Esophagus muscularis mucosa (tissue), 4 donors: Measurements from ENCODE around the gene ARRB2. TPM values are rescaled to one million over a fixed set of nuclear protein-coding genes. Genes with fewer than 3 reads are reported as not detected.

ENCODE experiments used
- DNase-seq: peaks from one replicate; pipeline ENCODE4 v3.0.0-alpha.2; 2017; ENCODE audit errors: extremely low spot score
- H3K27ac ChIP-seq, 4 donors: fragments of 200-600 bp; sonication (generic); replicated peaks in 1 of 4; 1 replicate in 3 of 4; 2 replicates in 1 of 4; pipeline ENCODE4 v1.5.1; 2016 to 2019; ENCODE audit warnings: mild to moderate bottlenecking in 1 of 4
- H3K27me3 ChIP-seq, 4 donors: fragments of 200-600 bp; sonication (generic); one replicate each; pipeline versions ENCODE4 v1.5.1 to v1.6.0; 2016 to 2019
- H3K36me3 ChIP-seq, 4 donors: fragments of 200-600 bp; sonication (generic); one replicate each; pipeline ENCODE4 v1.5.1; 2016 to 2019
- H3K4me1 ChIP-seq, 4 donors: fragments of 200-600 bp; sonication (generic); one replicate each; pipeline ENCODE4 v1.5.1; 2016 to 2019
- H3K4me3 ChIP-seq, 4 donors: fragments of 200-600 bp; sonication (generic); 1 replicate in 2 of 4; 2 replicates in 2 of 4; pipeline ENCODE4 v1.5.1; 2016 to 2019; ENCODE audit warnings: mild to moderate bottlenecking in 4 of 4, moderate library complexity in 1 of 4
- H3K9me3 ChIP-seq, 4 donors: fragments of 200-600 bp; sonication (generic); 1 replicate in 3 of 4; 2 replicates in 1 of 4; pipeline ENCODE4 v1.5.1; 2016 to 2019
- CTCF ChIP-seq, 3 experiments: fragments of 200-600 bp in 2 of 3; fragments of 450-650 bp in 1 of 3; sonication (generic) in 2 of 3; IDR thresholded peaks; one replicate each; pipeline ENCODE4 v1.5.1; 2017 to 2019; ENCODE audit warnings: antibody characterized with exemption in 3 of 3, mild to moderate bottlenecking in 2 of 3, moderate library complexity in 1 of 3
- EP300 ChIP-seq: sonication (generic); formaldehyde crosslinking; IDR thresholded peaks from one replicate; pipeline ENCODE4 v1.6.1; 2017; ENCODE audit warnings: antibody characterized with exemption
- POLR2A ChIP-seq: fragments of 450-650 bp; IDR thresholded peaks from one replicate; pipeline ENCODE4 v1.6.1; 2017; ENCODE audit warnings: antibody characterized with exemption, moderate library complexity, mild to moderate bottlenecking, low read depth
- POLR2AphosphoS5 ChIP-seq, 2 donors: sonication (generic); formaldehyde crosslinking; IDR thresholded peaks; one replicate each; pipeline ENCODE4 v1.6.1; 2017; ENCODE audit warnings: antibody characterized with exemption in 2 of 2
- WGBS: methylation state at CpG from one replicate; pipeline ENCODE4 v1.1.5; 2018; 5-methylcytosine and 5-hydroxymethylcytosine counted together
- intact Hi-C: fragments of 100-400 bp; cut with DNase I; formaldehyde crosslinking; loops from one replicate; pipeline ENCODE4 v1.15.1; 2023
- total RNA-seq, 4 donors: library from RNA; depleted of rRNA; stranded (reverse); fragments of >200 nt; gene quantifications; one replicate each; pipeline versions ENCODE4 v1.1.0 to v1.2.1, GENCODE V29; 2016

The ARRB2 gene
- total RNA-seq, 4 donors from 2014 or later: 25.4 to 41.4 (median 31.4) TPM

GRCh38 chr17:4717791-4718190 lies 7.4 kb downstream of the ARRB2 start:
- Histone ChIP-seq H3K4me1 (peaks cover 0 to 7% (median 2%) of the 10 kb centered on the region in 4 donors), H3K27ac (no peak overlapping the region), H3K9me3 (no peaks in the 10 kb centered on the region), H3K27me3 (no peaks in the 10 kb centered on the region), H3K4me3 (no peak overlapping the region), H3K36me3 (peaks cover 17 to 54% (median 39%) of the 10 kb centered on the region in 4 donors)
- TF ChIP-seq EP300: no peak
- TF ChIP-seq POLR2A: no peak
- TF ChIP-seq POLR2AphosphoS5 (IDR thresholded peaks at IDR 0.05): no peak
- no peak for TF ChIP-seq CTCF (IDR thresholded peaks at IDR 0.05)
- 86% methylated on average over 14 of the region's 17 CpGs for WGBS
- intact Hi-C loops: no loop called here
- no peak for DNase-seq

GRCh38 chr17:4718276-4718675 lies 7.8 kb downstream of the ARRB2 start:
- no peak overlapping the region for H3K4me3 ChIP-seq
- H3K27ac ChIP-seq: no peak overlapping the region
- peaks cover 17 to 54% (median 39%) of the 10 kb centered on the region in 4 donors for H3K36me3 ChIP-seq
- intact Hi-C loops: no loop called here
- H3K27me3 ChIP-seq: no peaks in the 10 kb centered on the region
- DNase-seq: no peak
- TF ChIP-seq POLR2A (no peak), POLR2AphosphoS5 (IDR thresholded peaks at IDR 0.05) (no peak), CTCF (IDR thresholded peaks at IDR 0.05) (no peak), EP300 (no peak)
- peaks cover 0 to 7% (median 2%) of the 10 kb centered on the region in 4 donors for H3K4me1 ChIP-seq
- WGBS: 96% methylated on average over 12 of the region's 13 CpGs
- no peaks in the 10 kb centered on the region for H3K9me3 ChIP-seq

- no peak for DNase-seq
- intact Hi-C loops: no loop called here
- H3K27ac ChIP-seq: no peak overlapping the region
- no peak overlapping the region for H3K4me3 ChIP-seq
- H3K9me3 ChIP-seq: no peaks in the 10 kb centered on the region
- 86% methylated on average over 10 of the region's 10 CpGs for WGBS
- TF ChIP-seq POLR2AphosphoS5 (IDR thresholded peaks at IDR 0.05): no peak
- no peak for TF ChIP-seq CTCF (IDR thresholded peaks at IDR 0.05)
- no peak for TF ChIP-seq POLR2A
- no peak for TF ChIP-seq EP300
- H3K27me3 ChIP-seq: no peaks in the 10 kb centered on the region
- H3K4me1 ChIP-seq: peaks cover 0 to 7% (median 2%) of the 10 kb centered on the region in 4 donors
- H3K36me3 ChIP-seq: peaks cover 17 to 54% (median 39%) of the 10 kb centered on the region in 4 donors
These were observed 8.7 kb downstream of the ARRB2 start for GRCh38 chr17:4719146-4719545.

- 66% methylated on average over 10 of the region's 15 CpGs for WGBS
- no peak for DNase-seq
- H3K36me3 ChIP-seq: peaks cover 17 to 54% (median 39%) of the 10 kb centered on the region in 4 donors
- H3K9me3 ChIP-seq: no peaks in the 10 kb centered on the region
- TF ChIP-seq EP300 (no peak), POLR2AphosphoS5 (IDR thresholded peaks at IDR 0.05) (no peak), POLR2A (no peak), CTCF (IDR thresholded peaks at IDR 0.05) (no peak)
- intact Hi-C loops: no loop called here
- H3K4me3 ChIP-seq: no peak overlapping the region
- peaks cover 0 to 7% (median 2%) of the 10 kb centered on the region in 4 donors for H3K4me1 ChIP-seq
- no peaks in the 10 kb centered on the region for H3K27me3 ChIP-seq
- H3K27ac ChIP-seq: no peak overlapping the region
These were observed 9.3 kb downstream of the ARRB2 start for GRCh38 chr17:4719684-4720221.

- Histone ChIP-seq H3K4me3 (no peak overlapping the region), H3K27ac (no peak overlapping the region), H3K9me3 (no peaks in the 10 kb centered on the region), H3K4me1 (peaks cover 0 to 5% (median 2%) of the 10 kb centered on the region in 4 donors), H3K27me3 (no peaks in the 10 kb centered on the region), H3K36me3 (peaks cover 17 to 52% (median 38%) of the 10 kb centered on the region in 4 donors)
- 93% methylated on average over 7 of the region's 7 CpGs for WGBS
- intact Hi-C loops: no loop called here
- no peak for TF ChIP-seq CTCF (IDR thresholded peaks at IDR 0.05)
- no peak for TF ChIP-seq POLR2AphosphoS5 (IDR thresholded peaks at IDR 0.05)
- TF ChIP-seq POLR2A: no peak
- TF ChIP-seq EP300: no peak
- no peak for DNase-seq
These were observed 10.4 kb downstream of the ARRB2 start for GRCh38 chr17:4720787-4721186.
